Lung (tissue), 12 donors: ENCODE results near the gene GLCE. TPM values are rescaled to one million over a fixed set of nuclear protein-coding genes. Genes with fewer than 3 reads are reported as not detected.

Source experiments
- ATAC-seq: fragments of 200-7000 bp; cut with Tn5 transposase; one replicate; pipeline ENCODE4 v1.9.1; 2020; ENCODE audit warnings: moderate number of reproducible peaks; ENCODE audit not compliant: insufficient read depth, low FRiP score
- DNase-seq, 3 donors: peaks; one replicate each; pipeline ENCODE4 v3.0.0-alpha.2; 2013 to 2017
- H3K27ac ChIP-seq, 2 donors: one replicate each; pipeline ENCODE4 v1.5.1; 2013; ENCODE audit warnings: mild to moderate bottlenecking in 2 of 2, moderate library complexity in 2 of 2, control low read depth in 1 of 2, inconsistent platforms in 1 of 2, low read depth in 1 of 2, low read length in 1 of 2
- H3K27me3 ChIP-seq, 3 donors: one replicate each; pipeline ENCODE4 v1.5.1; 2013; ENCODE audit warnings: low read length in 2 of 3; ENCODE audit not compliant: control insufficient read depth in 3 of 3, insufficient read depth in 3 of 3
- H3K36me3 ChIP-seq, 4 donors: one replicate each; pipeline ENCODE4 v1.5.1; 2013; ENCODE audit warnings: low read length in 4 of 4, mild to moderate bottlenecking in 1 of 4, moderate library complexity in 1 of 4; ENCODE audit not compliant: control insufficient read depth in 4 of 4, insufficient read depth in 4 of 4
- H3K4me1 ChIP-seq, 5 donors: one replicate each; pipeline ENCODE4 v1.5.1; 2013; ENCODE audit warnings: low read length in 5 of 5, mild to moderate bottlenecking in 2 of 5, moderate library complexity in 1 of 5; ENCODE audit not compliant: control insufficient read depth in 5 of 5, insufficient read depth in 5 of 5
- H3K4me3 ChIP-seq: one replicate; pipeline ENCODE4 v1.5.1; 2013; ENCODE audit warnings: mild to moderate bottlenecking, control low read depth, moderate library complexity
- H3K9ac ChIP-seq, 2 donors: one replicate each; pipeline ENCODE4 v1.5.1; 2013; ENCODE audit warnings: low read length in 2 of 2, control low read depth in 1 of 2; ENCODE audit not compliant: insufficient read depth in 1 of 2
- H3K9me3 ChIP-seq, 4 donors: one replicate each; pipeline ENCODE4 v1.5.1; 2013; ENCODE audit warnings: low read length in 3 of 4, mild to moderate bottlenecking in 1 of 4, moderate library complexity in 1 of 4; ENCODE audit not compliant: control insufficient read depth in 4 of 4, insufficient read depth in 3 of 4
- WGBS, 2 donors: extraction: QIAGEN DNeasy Blood & Tissue Kit; methylation state at CpG; one replicate each; pipeline ENCODE4 v1.1.7; 2013; 5-methylcytosine and 5-hydroxymethylcytosine counted together
- polyA plus RNA-seq, 2 donors: library from polyadenylated mRNA; stranded (reverse); fragments of 200-250 nt; gene quantifications; one replicate each; pipeline ENCODE4 v1.2.1, GENCODE V29; 2013
- total RNA-seq, 2 donors: library from RNA; depleted of rRNA in 1 of 2; stranded (reverse); fragments of >200 nt in 1 of 2; gene quantifications; one replicate each; pipeline ENCODE4 v1.2.1, GENCODE V29; 2014 to 2021
- TF ChIP-seq, protein P1 (sequence below): IDR thresholded peaks from 2 replicates; pipeline ENCODE4 v1.5.1; 2012; ENCODE audit warnings: mild to moderate bottlenecking; ENCODE audit errors: control extremely low read depth, extremely low read depth
- donor health status: control.
- donor health status: control.
- donor health status: Bipolar disorder and iron deficiency.
- donor health status: healthy.
- donor health status: DM: yes; HTN: yes; CAD: no.

The GLCE gene
- total and polyA plus RNA-seq, 4 donors = 13.5 to 76.7 (median 17.9) TPM

DNA sequence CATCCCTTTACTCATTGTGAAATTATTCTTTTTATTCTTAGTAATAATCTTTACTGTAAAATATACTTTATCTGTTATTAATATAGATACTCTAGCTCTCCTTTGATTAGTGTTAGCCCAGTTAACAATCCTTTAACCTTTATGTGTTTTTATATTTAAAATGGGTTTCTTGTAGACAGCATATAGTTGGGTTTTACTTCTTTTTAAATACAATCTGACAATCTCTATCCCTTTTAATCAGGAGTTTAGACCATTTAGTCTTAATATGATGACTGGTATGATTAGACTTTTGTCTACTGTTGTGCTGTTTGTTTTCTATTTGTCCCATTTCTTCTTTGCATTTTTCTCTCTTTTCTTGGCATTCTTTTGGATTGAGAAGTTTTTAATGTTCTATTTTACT, 30.1 kb downstream of the GLCE start:
- Histone ChIP-seq H3K9ac (no peak overlapping the region), H3K9me3 (no peaks in the 10 kb centered on the region), H3K27me3 (no peaks in the 10 kb centered on the region), H3K27ac (no peak overlapping the region), H3K36me3 (no peaks in the 10 kb centered on the region), H3K4me1 (peaks cover 0 to 16% (median 1%) of the 10 kb centered on the region in 5 donors), H3K4me3 (no peak overlapping the region)
- no peak for ATAC-seq
- no peak for DNase-seq
- TF ChIP-seq, protein P1, sequence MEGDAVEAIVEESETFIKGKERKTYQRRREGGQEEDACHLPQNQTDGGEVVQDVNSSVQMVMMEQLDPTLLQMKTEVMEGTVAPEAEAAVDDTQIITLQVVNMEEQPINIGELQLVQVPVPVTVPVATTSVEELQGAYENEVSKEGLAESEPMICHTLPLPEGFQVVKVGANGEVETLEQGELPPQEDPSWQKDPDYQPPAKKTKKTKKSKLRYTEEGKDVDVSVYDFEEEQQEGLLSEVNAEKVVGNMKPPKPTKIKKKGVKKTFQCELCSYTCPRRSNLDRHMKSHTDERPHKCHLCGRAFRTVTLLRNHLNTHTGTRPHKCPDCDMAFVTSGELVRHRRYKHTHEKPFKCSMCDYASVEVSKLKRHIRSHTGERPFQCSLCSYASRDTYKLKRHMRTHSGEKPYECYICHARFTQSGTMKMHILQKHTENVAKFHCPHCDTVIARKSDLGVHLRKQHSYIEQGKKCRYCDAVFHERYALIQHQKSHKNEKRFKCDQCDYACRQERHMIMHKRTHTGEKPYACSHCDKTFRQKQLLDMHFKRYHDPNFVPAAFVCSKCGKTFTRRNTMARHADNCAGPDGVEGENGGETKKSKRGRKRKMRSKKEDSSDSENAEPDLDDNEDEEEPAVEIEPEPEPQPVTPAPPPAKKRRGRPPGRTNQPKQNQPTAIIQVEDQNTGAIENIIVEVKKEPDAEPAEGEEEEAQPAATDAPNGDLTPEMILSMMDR = no peak

DNA sequence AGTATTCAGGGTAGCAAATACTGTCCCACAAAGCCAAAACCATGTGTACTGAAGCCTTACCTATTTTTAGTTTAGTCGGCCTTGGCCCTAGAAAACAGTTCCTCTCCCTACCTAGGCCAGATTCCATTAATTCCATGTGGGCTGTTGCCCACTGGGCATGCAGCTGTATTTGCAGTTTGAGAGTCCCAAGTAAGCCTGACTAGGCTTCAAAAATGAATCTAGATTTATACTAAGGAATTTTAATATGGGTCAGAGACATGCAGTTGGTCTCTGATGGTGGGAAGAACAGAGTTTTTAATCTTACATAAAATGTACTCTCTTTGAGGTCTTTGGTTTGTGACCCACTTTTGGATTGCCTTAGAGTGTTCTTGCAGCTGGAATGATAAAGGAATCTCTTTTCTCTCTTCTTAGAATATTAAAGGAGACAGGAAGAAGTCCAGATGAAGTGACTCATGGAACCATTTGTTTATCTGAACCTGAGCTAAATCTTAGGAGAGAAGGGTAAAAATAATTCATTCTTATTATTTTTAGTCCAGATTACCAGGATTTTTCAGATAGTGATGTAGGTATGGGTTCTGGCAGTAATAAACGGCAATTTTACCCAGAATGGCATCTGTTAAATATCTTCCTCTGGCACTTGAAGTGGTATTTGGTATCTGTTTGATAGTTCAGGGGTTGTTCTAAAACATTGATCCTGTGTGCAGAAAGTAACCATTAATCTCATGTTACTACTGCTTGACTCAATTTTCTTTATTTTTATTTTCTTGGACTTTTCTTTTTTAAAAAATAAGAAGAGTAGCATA, 33.8 kb downstream of the GLCE start:
- no peaks in the 10 kb centered on the region for H3K9me3 ChIP-seq
- DNase-seq (no peak), ATAC-seq (no peak)
- peaks cover 0 to 19% (median 0%) of the 10 kb centered on the region in 5 donors for H3K4me1 ChIP-seq
- 68 to 76% methylated on average over 2 of the region's 2 CpGs for WGBS, 2 donors
- no peak overlapping the region for H3K9ac ChIP-seq
- no peak overlapping the region for H3K4me3 ChIP-seq
- TF ChIP-seq, protein P1 = no peak
- peaks cover 0 to 6% (median 3%) of the 10 kb centered on the region in 4 donors for H3K36me3 ChIP-seq
- peak overlapping the region in 1 of 2 donors; percentile 33 for H3K27ac ChIP-seq
- no peaks in the 10 kb centered on the region for H3K27me3 ChIP-seq

DNA sequence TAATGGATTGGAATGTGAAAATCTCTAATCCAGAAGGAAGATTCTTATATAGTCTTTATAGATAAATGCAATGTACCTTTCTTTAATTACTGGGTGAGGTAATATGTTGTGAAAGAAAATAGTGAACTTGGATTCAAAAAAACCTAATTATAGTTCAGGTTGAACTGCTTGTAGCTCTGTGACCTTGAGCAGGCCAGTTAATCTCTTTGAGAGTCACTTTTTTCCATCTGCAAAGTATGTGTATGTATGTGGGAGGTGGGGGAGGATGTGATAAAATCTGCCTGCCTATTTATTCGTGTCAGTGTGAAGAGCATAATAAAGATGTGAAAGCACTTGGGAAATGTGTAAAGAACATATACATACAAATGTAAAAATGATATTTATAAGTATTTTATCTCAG, 34.4 kb downstream of the GLCE start:
- 20 to 57% methylated on average over 1 of the region's 1 CpG for WGBS, 2 donors
- no peak for ATAC-seq
- no peaks in the 10 kb centered on the region for H3K27me3 ChIP-seq
- no peak overlapping the region for H3K27ac ChIP-seq
- TF ChIP-seq, protein P1 = no peak
- no peak overlapping the region for H3K4me3 ChIP-seq
- H3K9ac ChIP-seq = no peak overlapping the region
- no peaks in the 10 kb centered on the region for H3K9me3 ChIP-seq
- peaks cover 0 to 19% (median 0%) of the 10 kb centered on the region in 5 donors for H3K4me1 ChIP-seq
- H3K36me3 ChIP-seq = peaks cover 0 to 6% (median 3%) of the 10 kb centered on the region in 4 donors
- DNase-seq = no peak
